Keratinocyte (primary cell): ENCODE data around the gene PRLR. TPM values are rescaled to one million over a fixed set of nuclear protein-coding genes. Genes with fewer than 3 reads are reported as not detected.

Experiments
- DNase-seq: peaks from one replicate; pipeline ENCODE4 v3.0.0-alpha.2; 2011; ENCODE audit warnings: low read depth, missing footprints, low spot score
- FAIRE-seq: peaks from 2 replicates; lab custom pipeline; 2011; peaks lifted over from hg19 to GRCh38; lab: Jason Lieb, UNC
- H2AFZ ChIP-seq: 2 replicates; pipeline ENCODE4 v1.6.0; 2012; ENCODE audit warnings: low read length, control low read depth, inconsistent platforms; ENCODE audit not compliant: control insufficient read depth
- H3K27ac ChIP-seq: 2 replicates; pipeline ENCODE4 v1.5.1; 2011; ENCODE audit warnings: low read length; ENCODE audit not compliant: control insufficient read depth, insufficient read depth
- H3K27me3 ChIP-seq: 3 replicates; pipeline ENCODE4 v1.6.0; 2011; ENCODE audit warnings: low read length; ENCODE audit not compliant: control insufficient read depth, insufficient read depth; ENCODE audit errors: extremely low read depth
- H3K36me3 ChIP-seq, 2 experiments: 2 replicates in 1 of 2; 3 replicates in 1 of 2; pipeline ENCODE4 v1.5.1; 2011; ENCODE audit warnings: low read length in 2 of 2, mild to moderate bottlenecking in 1 of 2; ENCODE audit not compliant: control insufficient read depth in 2 of 2, insufficient read depth in 2 of 2; ENCODE audit errors: extremely low read depth in 1 of 2
- H3K4me1 ChIP-seq: 3 replicates; pipeline ENCODE4 v1.5.1; 2011; ENCODE audit warnings: low read length; ENCODE audit not compliant: control insufficient read depth, insufficient read depth; ENCODE audit errors: extremely low read depth
- H3K4me2 ChIP-seq: 3 replicates; pipeline ENCODE4 v1.6.0; 2011; ENCODE audit warnings: low read depth, low read length; ENCODE audit not compliant: control insufficient read depth, insufficient read depth; ENCODE audit errors: extremely low read depth
- H3K4me3 ChIP-seq, 3 experiments: fragments of 200-600 bp in 1 of 3; sonication (generic) in 1 of 3; 2 replicates in 2 of 3; 3 replicates in 1 of 3; pipeline ENCODE4 v1.5.1; 2011 to 2016; ENCODE audit warnings: low read length in 3 of 3, mild to moderate bottlenecking in 3 of 3, control low read depth in 2 of 3, inconsistent platforms in 1 of 3, low read depth in 1 of 3, mixed read lengths in 1 of 3, mixed run types in 1 of 3, moderate library complexity in 1 of 3; ENCODE audit not compliant: control insufficient read depth in 2 of 3, insufficient read depth in 2 of 3; ENCODE audit errors: extremely low read depth in 1 of 3
- H3K79me2 ChIP-seq: 2 replicates; pipeline ENCODE4 v1.6.0; 2012; ENCODE audit warnings: low read length; ENCODE audit not compliant: control insufficient read depth, insufficient read depth
- H3K9ac ChIP-seq: 3 replicates; pipeline ENCODE4 v1.6.0; 2011; ENCODE audit warnings: low read length; ENCODE audit not compliant: control insufficient read depth, insufficient read depth; ENCODE audit errors: extremely low read depth
- H3K9me1 ChIP-seq: 3 replicates; pipeline ENCODE4 v1.6.0; 2011; ENCODE audit warnings: low read length; ENCODE audit not compliant: control insufficient read depth, insufficient read depth; ENCODE audit errors: extremely low read depth
- H3K9me3 ChIP-seq: 2 replicates; pipeline ENCODE4 v1.5.1; 2012; ENCODE audit warnings: low read depth, low read length; ENCODE audit not compliant: control insufficient read depth
- H4K20me1 ChIP-seq: 3 replicates; pipeline ENCODE4 v1.6.0; 2011; ENCODE audit warnings: low read length; ENCODE audit not compliant: control insufficient read depth, insufficient read depth; ENCODE audit errors: extremely low read depth
- EZH2 ChIP-seq: IDR thresholded peaks from one replicate; pipeline ENCODE4 v1.6.1; 2012; ENCODE audit warnings: inconsistent platforms, mild to moderate bottlenecking, low read length, moderate library complexity
- dilution Hi-C: fragments of 300-500 bp; cut with MboI; formaldehyde crosslinking; loops from one replicate; pipeline ENCODE4 v1.7.0; 2020; ENCODE audit warnings: low sequenced_read_pairs; ENCODE audit not compliant: extremely low pct_ligation_motif_present
- polyA plus RNA-seq, 5 experiments: library from polyadenylated mRNA; depleted of rRNA in 3 of 5; stranded (reverse) in 3 of 5; stranded (forward) in 1 of 5; unstranded in 1 of 5; fragments of >200 nt; gene quantifications; 1 replicate in 1 of 5; 2 replicates in 3 of 5; 3 replicates in 1 of 5; pipeline versions ENCODE4 v1.2.1 to v1.2.3, GENCODE V29; 2011 to 2012; ENCODE audit warnings: missing spikeins in 2 of 5, low read depth in 1 of 5, low replicate concordance in 1 of 5
- TF ChIP-seq, protein P1 (sequence below), 3 experiments: IDR thresholded peaks in 1 of 3; conservative IDR thresholded peaks in 1 of 3; optimal IDR thresholded peaks in 1 of 3; 2 replicates in 2 of 3; 3 replicates in 1 of 3; pipeline versions ENCODE3 to v1.5.1; 2011; ENCODE audit warnings: low read length in 3 of 3, mild to moderate bottlenecking in 3 of 3, moderate library complexity in 2 of 3, control low read depth in 1 of 3, inconsistent platforms in 1 of 3; ENCODE audit not compliant: insufficient read depth in 2 of 3; ENCODE audit errors: extremely low read depth in 1 of 3

The PRLR gene
- polyA plus RNA-seq, 1 donor (not counting 4 experiments of a cell fraction or from before 2014, with no cell fraction given): 0.04 TPM

GRCh38 chr5:35003018-35003957 is 227.0 kb downstream of the PRLR start:
- no peak for FAIRE-seq
- no peaks in the 10 kb centered on the region for H3K4me1 ChIP-seq
- H4K20me1 ChIP-seq: no peaks in the 10 kb centered on the region
- H3K9me1 ChIP-seq: no peaks in the 10 kb centered on the region
- no peaks in the 10 kb centered on the region for H3K9me3 ChIP-seq
- H3K27me3 ChIP-seq: no peaks in the 10 kb centered on the region
- dilution Hi-C loops: no loop called here
- H2AFZ ChIP-seq: no peak overlapping the region
- H3K9ac ChIP-seq: no peak overlapping the region
- no peak overlapping the region for H3K27ac ChIP-seq
- H3K79me2 ChIP-seq: no peaks in the 10 kb centered on the region
- no peak overlapping the region for H3K4me2 ChIP-seq
- TF ChIP-seq, protein P1, sequence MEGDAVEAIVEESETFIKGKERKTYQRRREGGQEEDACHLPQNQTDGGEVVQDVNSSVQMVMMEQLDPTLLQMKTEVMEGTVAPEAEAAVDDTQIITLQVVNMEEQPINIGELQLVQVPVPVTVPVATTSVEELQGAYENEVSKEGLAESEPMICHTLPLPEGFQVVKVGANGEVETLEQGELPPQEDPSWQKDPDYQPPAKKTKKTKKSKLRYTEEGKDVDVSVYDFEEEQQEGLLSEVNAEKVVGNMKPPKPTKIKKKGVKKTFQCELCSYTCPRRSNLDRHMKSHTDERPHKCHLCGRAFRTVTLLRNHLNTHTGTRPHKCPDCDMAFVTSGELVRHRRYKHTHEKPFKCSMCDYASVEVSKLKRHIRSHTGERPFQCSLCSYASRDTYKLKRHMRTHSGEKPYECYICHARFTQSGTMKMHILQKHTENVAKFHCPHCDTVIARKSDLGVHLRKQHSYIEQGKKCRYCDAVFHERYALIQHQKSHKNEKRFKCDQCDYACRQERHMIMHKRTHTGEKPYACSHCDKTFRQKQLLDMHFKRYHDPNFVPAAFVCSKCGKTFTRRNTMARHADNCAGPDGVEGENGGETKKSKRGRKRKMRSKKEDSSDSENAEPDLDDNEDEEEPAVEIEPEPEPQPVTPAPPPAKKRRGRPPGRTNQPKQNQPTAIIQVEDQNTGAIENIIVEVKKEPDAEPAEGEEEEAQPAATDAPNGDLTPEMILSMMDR (optimal IDR thresholded peaks at IDR 0.05 in 1 of 3, IDR thresholded peaks at IDR 0.05 in 1 of 3, conservative IDR thresholded peaks at IDR 0.05 in 1 of 3; ENCODE audit: extremely low read depth in 1 of 3, insufficient read depth in 2 of 3, low read length in 3 of 3): peak; percentile 75 to 90 (median 87)
- no peak for TF ChIP-seq EZH2
- DNase-seq: no peak
- H3K36me3 ChIP-seq: no peaks in the 10 kb centered on the region
- H3K4me3 ChIP-seq: no peak overlapping the region

DNA sequence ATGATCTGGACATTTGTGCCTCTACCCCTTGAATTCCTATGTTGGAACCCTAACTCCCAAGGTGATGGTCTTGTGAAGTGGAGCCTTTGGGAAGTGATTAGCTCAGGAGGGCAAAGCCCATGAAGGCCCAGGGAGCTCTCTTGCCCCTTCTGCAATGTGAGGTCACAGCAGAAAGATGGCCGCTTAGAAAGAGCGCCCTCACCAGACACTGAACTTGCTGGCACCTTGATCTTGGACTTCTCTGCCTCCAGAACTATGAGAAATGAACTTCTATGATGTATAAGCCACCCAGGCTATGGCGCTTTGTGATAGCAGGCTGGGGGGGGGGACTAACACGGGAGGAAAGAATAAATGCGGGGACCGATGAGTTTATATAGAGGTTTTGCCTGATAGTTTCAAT is 227.8 kb downstream of the PRLR start:
- no peaks in the 10 kb centered on the region for H3K27me3 ChIP-seq
- H3K4me2 ChIP-seq: no peak overlapping the region
- DNase-seq (no peak), FAIRE-seq (no peak)
- H3K36me3 ChIP-seq: no peaks in the 10 kb centered on the region
- no peak overlapping the region for H3K4me3 ChIP-seq
- no peaks in the 10 kb centered on the region for H3K9me3 ChIP-seq
- no peaks in the 10 kb centered on the region for H3K9me1 ChIP-seq
- no peaks in the 10 kb centered on the region for H4K20me1 ChIP-seq
- dilution Hi-C loops: no loop called here
- TF ChIP-seq, protein P1 (optimal IDR thresholded peaks at IDR 0.05 in 1 of 3, IDR thresholded peaks at IDR 0.05 in 1 of 3, conservative IDR thresholded peaks at IDR 0.05 in 1 of 3; ENCODE audit: extremely low read depth in 1 of 3, insufficient read depth in 2 of 3, low read length in 3 of 3): no peak
- no peak for TF ChIP-seq EZH2
- H2AFZ ChIP-seq: no peak overlapping the region
- H3K79me2 ChIP-seq: no peaks in the 10 kb centered on the region
- no peak overlapping the region for H3K9ac ChIP-seq
- no peak overlapping the region for H3K27ac ChIP-seq
- H3K4me1 ChIP-seq: no peaks in the 10 kb centered on the region
